Loucy (cell line): ENCODE data around the gene GLT8D1.

Experiments
- H2AFZ ChIP-seq: fragments of 200-600 bp; sonication (generic); 2 replicates; pipeline ENCODE4 v1.6.0; 2016; ENCODE audit warnings: antibody characterized with exemption, mild to moderate bottlenecking, low read length, moderate library complexity
- H3F3A ChIP-seq: fragments of 200-600 bp; 2 replicates; pipeline ENCODE4 v1.6.0; 2016; ENCODE audit warnings: antibody characterized with exemption, low read depth, mild to moderate bottlenecking
- H3K27me3 ChIP-seq: fragments of 200-600 bp; sonication (generic); 2 replicates; pipeline ENCODE4 v1.6.1; 2014; ENCODE audit warnings: low read length, mild to moderate bottlenecking; ENCODE audit not compliant: insufficient read depth, poor library complexity, severe bottlenecking
- H3K36me3 ChIP-seq: fragments of 200-600 bp; sonication (generic); 2 replicates; pipeline ENCODE4 v1.6.1; 2016; ENCODE audit warnings: low read length; ENCODE audit not compliant: insufficient read depth
- H3K4me1 ChIP-seq: fragments of 200-600 bp; sonication (generic); 2 replicates; pipeline ENCODE4 v1.5.1; 2014; ENCODE audit warnings: low read length, mild to moderate bottlenecking; ENCODE audit not compliant: insufficient read depth, poor library complexity, severe bottlenecking
- H3K4me2 ChIP-seq: fragments of 200-600 bp; sonication (generic); 2 replicates; pipeline ENCODE4 v1.6.0; 2014; ENCODE audit warnings: antibody characterized with exemption, low read length, low read depth, mild to moderate bottlenecking; ENCODE audit not compliant: poor library complexity, severe bottlenecking
- H3K4me3 ChIP-seq: fragments of 200-600 bp; sonication (generic); 2 replicates; pipeline ENCODE4 v1.5.1; 2014; ENCODE audit warnings: low read length, mild to moderate bottlenecking, mixed read lengths; ENCODE audit not compliant: poor library complexity, severe bottlenecking
- H3K79me2 ChIP-seq: fragments of 200-600 bp; sonication (generic); 2 replicates; pipeline ENCODE4 v1.6.1; 2014; ENCODE audit warnings: low read length; ENCODE audit not compliant: insufficient read depth
- H3K9ac ChIP-seq: fragments of 200-600 bp; sonication (generic); 2 replicates; pipeline ENCODE4 v1.6.0; 2014; ENCODE audit warnings: mild to moderate bottlenecking, low read depth, low read length, moderate library complexity; ENCODE audit not compliant: poor library complexity, severe bottlenecking
- H3K9me2 ChIP-seq: fragments of 200-600 bp; sonication (generic); replicated peaks from 2 replicates; pipeline ENCODE4 v1.6.1; 2016; ENCODE audit warnings: low read depth, low read length, mixed read lengths
- H3K9me3 ChIP-seq: fragments of 200-600 bp; sonication (generic); 2 replicates; pipeline ENCODE4 v1.6.1; 2014; ENCODE audit warnings: mild to moderate bottlenecking, antibody characterized with exemption, low read length, low read depth; ENCODE audit not compliant: insufficient read depth
- H4K20me1 ChIP-seq: fragments of 200-600 bp; sonication (generic); 2 replicates; pipeline ENCODE4 v1.6.0; 2014; ENCODE audit warnings: antibody characterized with exemption, low read length, mild to moderate bottlenecking; ENCODE audit not compliant: insufficient read depth, poor library complexity, severe bottlenecking
- CTCF ChIP-seq: fragments of 200-600 bp; sonication (generic); conservative IDR thresholded peaks from 2 replicates; pipeline ENCODE4 v1.5.1; 2014; ENCODE audit warnings: mild to moderate bottlenecking, antibody characterized with exemption, low read length
- EZH2phosphoT487 ChIP-seq: fragments of 200-600 bp; IDR thresholded peaks from 2 replicates; pipeline ENCODE4 v1.6.1; 2018; ENCODE audit warnings: antibody characterized with exemption, mild to moderate bottlenecking, moderate library complexity, borderline replicate concordance

The GLT8D1 gene

GRCh38 chr3:52660046-52660445 lies 45.5 kb downstream of the GLT8D1 start:
- TF ChIP-seq EZH2phosphoT487 (no peak), CTCF (no peak)
- no peak overlapping the region for H3K4me3 ChIP-seq
- H4K20me1 ChIP-seq: no peaks in the 10 kb centered on the region
- no peaks in the 10 kb centered on the region for H3K79me2 ChIP-seq
- no peak overlapping the region for H3K9ac ChIP-seq
- no peak overlapping the region for H2AFZ ChIP-seq
- H3F3A ChIP-seq: no peaks in the 10 kb centered on the region
- no peak overlapping the region for H3K4me2 ChIP-seq
- H3K4me1 ChIP-seq: no peaks in the 10 kb centered on the region
- no peaks in the 10 kb centered on the region for H3K27me3 ChIP-seq
- no peaks in the 10 kb centered on the region for H3K9me3 ChIP-seq
- H3K9me2 ChIP-seq: no peaks in the 10 kb centered on the region
- peaks cover 85% of the 10 kb centered on the region for H3K36me3 ChIP-seq

- no peak overlapping the region for H3K4me3 ChIP-seq
- TF ChIP-seq EZH2phosphoT487 (no peak), CTCF (no peak)
These were observed 49.7 kb downstream of the GLT8D1 start for GRCh38 chr3:52655895-52656294.

GRCh38 chr3:52651592-52651991 lies 54.0 kb downstream of the GLT8D1 start:
- Histone ChIP-seq H3K9me3 (no peaks in the 10 kb centered on the region), H3F3A (peaks cover 6% of the 10 kb centered on the region), H3K4me2 (no peak overlapping the region), H3K79me2 (no peaks in the 10 kb centered on the region), H3K9ac (no peak overlapping the region), H3K4me3 (no peak overlapping the region), H3K4me1 (peaks cover 9% of the 10 kb centered on the region), H2AFZ (no peak overlapping the region), H3K36me3 (peaks cover 84% of the 10 kb centered on the region), H3K27me3 (no peaks in the 10 kb centered on the region), H4K20me1 (no peaks in the 10 kb centered on the region), H3K9me2 (no peaks in the 10 kb centered on the region)
- no peak for TF ChIP-seq EZH2phosphoT487
- TF ChIP-seq CTCF: no peak

More at GRCh38 chr3:52655895-52656294, 49.7 kb downstream of the GLT8D1 start:
- no peak overlapping the region for H3K4me2 ChIP-seq
- no peaks in the 10 kb centered on the region for H4K20me1 ChIP-seq
- H3K9me2 ChIP-seq: no peaks in the 10 kb centered on the region
- H3K36me3 ChIP-seq: peaks cover 87% of the 10 kb centered on the region
- no peaks in the 10 kb centered on the region for H3K79me2 ChIP-seq
- H3K27me3 ChIP-seq: no peaks in the 10 kb centered on the region
- no peak overlapping the region for H2AFZ ChIP-seq
- H3K4me1 ChIP-seq: peaks cover 4% of the 10 kb centered on the region
- H3K9me3 ChIP-seq: no peaks in the 10 kb centered on the region
- H3K9ac ChIP-seq: no peak overlapping the region
- H3F3A ChIP-seq: peaks cover under 1% of the 10 kb centered on the region; the same call in 1 of the 2 replicates
